ENCODE measurements around the gene PTPN9.
"Not testable (repeated sequence)": the region's sequence is repeated elsewhere in the genome, so short reads cannot be mapped to it uniquely, and the experiment has no call there.

GRCh38 chr15:75586422-75586821 is 7.3 kb upstream of the PTPN9 start:
- TF ChIP-seq, protein P1, sequence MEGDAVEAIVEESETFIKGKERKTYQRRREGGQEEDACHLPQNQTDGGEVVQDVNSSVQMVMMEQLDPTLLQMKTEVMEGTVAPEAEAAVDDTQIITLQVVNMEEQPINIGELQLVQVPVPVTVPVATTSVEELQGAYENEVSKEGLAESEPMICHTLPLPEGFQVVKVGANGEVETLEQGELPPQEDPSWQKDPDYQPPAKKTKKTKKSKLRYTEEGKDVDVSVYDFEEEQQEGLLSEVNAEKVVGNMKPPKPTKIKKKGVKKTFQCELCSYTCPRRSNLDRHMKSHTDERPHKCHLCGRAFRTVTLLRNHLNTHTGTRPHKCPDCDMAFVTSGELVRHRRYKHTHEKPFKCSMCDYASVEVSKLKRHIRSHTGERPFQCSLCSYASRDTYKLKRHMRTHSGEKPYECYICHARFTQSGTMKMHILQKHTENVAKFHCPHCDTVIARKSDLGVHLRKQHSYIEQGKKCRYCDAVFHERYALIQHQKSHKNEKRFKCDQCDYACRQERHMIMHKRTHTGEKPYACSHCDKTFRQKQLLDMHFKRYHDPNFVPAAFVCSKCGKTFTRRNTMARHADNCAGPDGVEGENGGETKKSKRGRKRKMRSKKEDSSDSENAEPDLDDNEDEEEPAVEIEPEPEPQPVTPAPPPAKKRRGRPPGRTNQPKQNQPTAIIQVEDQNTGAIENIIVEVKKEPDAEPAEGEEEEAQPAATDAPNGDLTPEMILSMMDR (conservative IDR thresholded peaks at IDR 0.05; ENCODE audit: low read depth, low read length) = not testable (repeated sequence)
- TF ChIP-seq EZH2phosphoT487 (IDR thresholded peaks at IDR 0.05; ENCODE audit: borderline replicate concordance, low read length) = not testable (repeated sequence)

Data from PC-3 (cell line).